ENCODE measurements around the gene GPC1.

DNA sequence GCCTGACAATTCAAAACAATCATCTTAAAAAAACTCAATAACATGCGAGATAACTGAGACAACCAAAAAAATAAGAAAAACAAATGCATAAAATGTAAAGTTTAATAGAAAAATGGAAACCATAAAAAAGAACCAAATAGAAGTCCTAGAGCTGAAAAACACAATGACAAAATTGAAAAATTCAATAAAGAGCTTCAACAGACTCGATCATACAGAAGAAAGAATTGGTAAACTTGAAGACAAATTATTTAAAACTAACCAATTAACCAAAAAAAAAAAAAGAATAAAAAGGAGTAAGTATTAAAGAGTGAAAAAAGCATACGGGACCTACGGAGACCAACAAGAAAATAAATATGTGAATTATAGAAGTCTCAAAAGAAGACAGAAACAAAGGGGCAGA, 37.7 kb downstream of the GPC1 start:
- TF ChIP-seq, protein P1, sequence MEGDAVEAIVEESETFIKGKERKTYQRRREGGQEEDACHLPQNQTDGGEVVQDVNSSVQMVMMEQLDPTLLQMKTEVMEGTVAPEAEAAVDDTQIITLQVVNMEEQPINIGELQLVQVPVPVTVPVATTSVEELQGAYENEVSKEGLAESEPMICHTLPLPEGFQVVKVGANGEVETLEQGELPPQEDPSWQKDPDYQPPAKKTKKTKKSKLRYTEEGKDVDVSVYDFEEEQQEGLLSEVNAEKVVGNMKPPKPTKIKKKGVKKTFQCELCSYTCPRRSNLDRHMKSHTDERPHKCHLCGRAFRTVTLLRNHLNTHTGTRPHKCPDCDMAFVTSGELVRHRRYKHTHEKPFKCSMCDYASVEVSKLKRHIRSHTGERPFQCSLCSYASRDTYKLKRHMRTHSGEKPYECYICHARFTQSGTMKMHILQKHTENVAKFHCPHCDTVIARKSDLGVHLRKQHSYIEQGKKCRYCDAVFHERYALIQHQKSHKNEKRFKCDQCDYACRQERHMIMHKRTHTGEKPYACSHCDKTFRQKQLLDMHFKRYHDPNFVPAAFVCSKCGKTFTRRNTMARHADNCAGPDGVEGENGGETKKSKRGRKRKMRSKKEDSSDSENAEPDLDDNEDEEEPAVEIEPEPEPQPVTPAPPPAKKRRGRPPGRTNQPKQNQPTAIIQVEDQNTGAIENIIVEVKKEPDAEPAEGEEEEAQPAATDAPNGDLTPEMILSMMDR (IDR thresholded peaks at IDR 0.05 in 2 of 3, conservative IDR thresholded peaks at IDR 0.05 in 1 of 3; ENCODE audit: control insufficient read depth in 2 of 3, extremely low read depth in 1 of 3, insufficient read depth in 1 of 3, low read depth in 3 of 3, low read length in 3 of 3) = no peak
- TF ChIP-seq EED (IDR thresholded peaks at IDR 0.05; ENCODE audit: low read depth) = no peak
- TF ChIP-seq, protein P2, sequence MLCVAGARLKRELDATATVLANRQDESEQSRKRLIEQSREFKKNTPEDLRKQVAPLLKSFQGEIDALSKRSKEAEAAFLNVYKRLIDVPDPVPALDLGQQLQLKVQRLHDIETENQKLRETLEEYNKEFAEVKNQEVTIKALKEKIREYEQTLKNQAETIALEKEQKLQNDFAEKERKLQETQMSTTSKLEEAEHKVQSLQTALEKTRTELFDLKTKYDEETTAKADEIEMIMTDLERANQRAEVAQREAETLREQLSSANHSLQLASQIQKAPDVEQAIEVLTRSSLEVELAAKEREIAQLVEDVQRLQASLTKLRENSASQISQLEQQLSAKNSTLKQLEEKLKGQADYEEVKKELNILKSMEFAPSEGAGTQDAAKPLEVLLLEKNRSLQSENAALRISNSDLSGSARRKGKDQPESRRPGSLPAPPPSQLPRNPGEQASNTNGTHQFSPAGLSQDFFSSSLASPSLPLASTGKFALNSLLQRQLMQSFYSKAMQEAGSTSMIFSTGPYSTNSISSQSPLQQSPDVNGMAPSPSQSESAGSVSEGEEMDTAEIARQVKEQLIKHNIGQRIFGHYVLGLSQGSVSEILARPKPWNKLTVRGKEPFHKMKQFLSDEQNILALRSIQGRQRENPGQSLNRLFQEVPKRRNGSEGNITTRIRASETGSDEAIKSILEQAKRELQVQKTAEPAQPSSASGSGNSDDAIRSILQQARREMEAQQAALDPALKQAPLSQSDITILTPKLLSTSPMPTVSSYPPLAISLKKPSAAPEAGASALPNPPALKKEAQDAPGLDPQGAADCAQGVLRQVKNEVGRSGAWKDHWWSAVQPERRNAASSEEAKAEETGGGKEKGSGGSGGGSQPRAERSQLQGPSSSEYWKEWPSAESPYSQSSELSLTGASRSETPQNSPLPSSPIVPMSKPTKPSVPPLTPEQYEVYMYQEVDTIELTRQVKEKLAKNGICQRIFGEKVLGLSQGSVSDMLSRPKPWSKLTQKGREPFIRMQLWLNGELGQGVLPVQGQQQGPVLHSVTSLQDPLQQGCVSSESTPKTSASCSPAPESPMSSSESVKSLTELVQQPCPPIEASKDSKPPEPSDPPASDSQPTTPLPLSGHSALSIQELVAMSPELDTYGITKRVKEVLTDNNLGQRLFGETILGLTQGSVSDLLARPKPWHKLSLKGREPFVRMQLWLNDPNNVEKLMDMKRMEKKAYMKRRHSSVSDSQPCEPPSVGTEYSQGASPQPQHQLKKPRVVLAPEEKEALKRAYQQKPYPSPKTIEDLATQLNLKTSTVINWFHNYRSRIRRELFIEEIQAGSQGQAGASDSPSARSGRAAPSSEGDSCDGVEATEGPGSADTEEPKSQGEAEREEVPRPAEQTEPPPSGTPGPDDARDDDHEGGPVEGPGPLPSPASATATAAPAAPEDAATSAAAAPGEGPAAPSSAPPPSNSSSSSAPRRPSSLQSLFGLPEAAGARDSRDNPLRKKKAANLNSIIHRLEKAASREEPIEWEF (IDR thresholded peaks at IDR 0.05; ENCODE audit: insufficient replicate concordance, low read depth, low read length) = no peak
- TF ChIP-seq BRCA1 (IDR thresholded peaks at IDR 0.05; ENCODE audit: low read depth, low read length) = no peak
